DMS114 treated with DMSO at 0.1 percent for 48 hours (cell line): ENCODE measurements around the gene ACIN1.

Experiments
- DNase-seq: peaks from one replicate; lab custom pipeline; 2025; ENCODE audit not compliant: unreplicated experiment; lab: John Stamatoyannopoulos, UW

Gene ACIN1

DNA sequence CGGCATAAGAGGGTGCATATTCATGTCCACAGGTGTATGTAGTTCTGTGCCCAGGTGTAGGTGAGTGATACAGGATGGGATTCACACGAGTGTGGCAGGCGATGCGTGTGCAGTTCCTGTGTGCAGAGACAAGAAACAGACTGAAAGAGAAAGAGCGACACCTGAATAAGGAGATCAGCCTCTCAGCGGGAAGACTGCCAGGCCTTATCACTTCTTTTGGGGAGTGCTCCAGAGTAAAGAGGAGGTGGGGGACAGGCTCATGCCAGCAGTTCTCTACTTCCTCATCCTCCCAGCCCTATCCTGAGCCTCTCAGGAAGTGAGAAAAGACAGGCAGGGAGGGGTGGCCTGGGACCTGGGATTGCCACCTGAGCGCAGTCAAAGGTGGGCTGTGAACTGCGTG lies 50.1 kb downstream of the ACIN1 start:
- no peak for DNase-seq

DNA sequence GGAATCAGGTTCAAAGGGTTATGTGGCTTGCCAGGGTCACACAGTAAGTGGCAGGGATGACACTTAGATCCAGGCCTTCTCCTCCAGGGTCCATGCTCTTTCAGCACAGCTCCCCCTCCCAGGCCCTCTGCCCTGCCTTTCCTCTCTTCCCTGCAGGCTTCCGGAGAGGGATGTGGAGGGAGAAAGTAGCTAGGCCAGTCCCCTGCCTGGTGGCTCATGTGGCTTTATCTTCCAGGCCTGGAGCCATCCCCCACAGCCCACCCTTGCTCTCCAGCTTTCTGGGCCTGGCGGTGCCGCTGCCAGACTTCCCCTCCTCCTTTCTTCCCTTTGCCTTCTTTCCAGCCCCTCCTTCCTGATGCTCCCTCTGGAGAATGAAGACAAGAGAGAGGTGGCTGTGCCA lies 51.2 kb downstream of the ACIN1 start:
- no peak for DNase-seq

GRCh38 chr14:23043145-23043544 lies 51.8 kb downstream of the ACIN1 start:
- DNase-seq: no peak

GRCh38 chr14:23042162-23042965 lies 52.6 kb downstream of the ACIN1 start, which contains the start of gene PSMB11:
TSS of gene PSMB11 (plus strand) at chr14:23042212. CDS start at chr14:23042226, 14 bp downstream.
- no peak for DNase-seq

GRCh38 chr14:23041729-23042128 lies 53.2 kb downstream of the ACIN1 start:
- DNase-seq: no peak

DNA sequence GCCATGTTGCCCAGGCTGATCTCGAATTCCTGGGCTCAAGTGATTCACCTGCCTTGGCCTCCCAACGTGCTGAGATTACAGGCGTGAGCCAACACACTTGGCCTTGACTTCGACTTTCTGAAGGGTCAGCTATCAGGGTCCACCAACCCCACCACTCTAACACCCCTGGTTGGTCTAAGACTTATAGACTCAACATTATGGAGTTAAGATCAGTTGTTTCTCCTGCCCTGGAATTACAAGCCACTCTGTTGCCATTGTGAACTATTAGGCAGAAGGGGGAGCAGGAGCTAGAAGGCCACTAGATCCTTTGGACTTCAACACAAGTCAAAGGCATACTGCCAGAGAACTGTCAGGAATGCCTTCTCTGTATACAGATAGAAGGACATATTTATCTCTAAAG lies 54.8 kb downstream of the ACIN1 start:
- DNase-seq: no peak

DNA sequence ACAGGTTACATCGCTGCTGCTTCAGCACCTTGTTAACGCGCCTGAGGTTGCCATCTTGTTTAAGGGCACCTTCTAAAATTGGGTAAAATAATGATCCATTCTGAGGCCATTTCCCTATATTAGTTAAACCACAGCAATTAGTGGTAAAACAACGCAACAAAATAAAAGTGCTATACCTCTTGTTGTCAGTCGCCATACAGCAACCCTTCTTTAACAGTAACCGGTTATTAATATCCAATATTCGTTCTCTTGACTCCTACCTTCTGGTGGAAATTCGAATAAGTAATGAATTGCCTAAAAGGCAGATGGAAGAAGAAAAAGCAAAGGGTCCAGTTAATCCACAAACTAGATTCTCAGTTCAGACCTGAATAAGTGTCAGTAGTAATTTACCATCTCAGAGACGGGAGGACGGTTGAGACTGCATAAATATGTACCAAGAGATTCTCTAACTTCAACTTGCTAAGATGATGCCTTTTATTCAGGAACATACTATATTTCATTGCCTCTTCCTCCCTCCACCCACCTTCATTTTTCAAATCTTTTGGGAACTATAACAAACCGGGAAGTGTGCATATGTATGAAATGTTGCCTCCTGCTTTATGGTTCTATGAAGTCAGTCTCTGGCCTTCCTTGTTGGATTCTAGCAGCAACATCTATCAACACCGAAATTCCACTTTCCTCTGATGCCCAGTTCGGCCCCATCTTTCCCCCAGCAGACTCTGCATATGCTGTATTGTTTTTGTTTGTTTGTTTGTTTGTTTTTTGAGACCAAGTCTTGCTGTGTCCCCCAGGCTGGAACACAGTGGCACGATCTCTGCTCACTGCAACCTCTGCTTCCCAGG lies 59.4 kb downstream of the ACIN1 start:
- no peak for DNase-seq

DNA sequence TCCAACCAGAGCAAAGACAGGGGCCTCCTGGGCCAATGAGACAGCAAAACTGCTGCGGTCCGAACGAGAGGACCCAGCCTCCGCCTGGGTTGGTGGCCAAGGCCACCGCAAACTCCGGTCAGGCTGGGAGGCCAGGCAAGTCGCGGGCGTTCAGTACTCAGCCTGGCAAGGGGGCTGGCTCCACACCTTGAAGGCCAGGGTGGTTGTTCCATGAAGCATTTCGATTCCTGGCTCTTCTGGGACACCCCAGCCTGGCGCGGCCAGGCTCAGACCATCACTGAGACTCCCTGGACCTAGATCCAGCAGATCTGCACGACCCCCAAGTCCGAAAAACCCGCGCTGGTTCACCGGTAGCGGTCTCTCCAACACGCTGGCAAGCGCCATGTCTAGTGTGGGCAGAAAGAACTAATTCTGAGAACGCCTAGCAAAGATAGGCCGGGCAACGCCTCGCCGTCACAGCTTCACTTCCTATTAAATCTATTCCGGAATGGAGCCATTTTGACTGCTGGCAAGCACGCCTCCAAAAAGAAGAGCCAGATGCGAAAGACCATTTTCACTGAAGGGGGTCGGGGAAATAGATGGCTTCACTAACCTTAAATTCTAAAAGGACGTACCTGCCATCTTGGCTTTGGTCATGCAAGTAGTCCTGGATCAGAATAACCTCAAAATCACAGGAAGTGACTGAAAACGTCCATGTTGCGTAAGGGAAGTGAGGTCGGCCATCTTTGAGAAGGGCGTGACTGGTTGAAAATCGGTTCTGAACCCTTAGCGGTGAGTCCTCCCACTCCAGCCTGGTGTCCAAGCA lies 60.2 kb downstream of the ACIN1 start, which contains the start of gene PSMB5:
Gene PSMB5, minus strand, starts transcription at position 403 of the 805 bp plus-strand sequence. Its CDS starts 19 bp downstream, at position 384.
- DNase-seq: no peak

GRCh38 chr14:23033801-23034497 lies 61.0 kb downstream of the ACIN1 start:
- DNase-seq: no peak

DNA sequence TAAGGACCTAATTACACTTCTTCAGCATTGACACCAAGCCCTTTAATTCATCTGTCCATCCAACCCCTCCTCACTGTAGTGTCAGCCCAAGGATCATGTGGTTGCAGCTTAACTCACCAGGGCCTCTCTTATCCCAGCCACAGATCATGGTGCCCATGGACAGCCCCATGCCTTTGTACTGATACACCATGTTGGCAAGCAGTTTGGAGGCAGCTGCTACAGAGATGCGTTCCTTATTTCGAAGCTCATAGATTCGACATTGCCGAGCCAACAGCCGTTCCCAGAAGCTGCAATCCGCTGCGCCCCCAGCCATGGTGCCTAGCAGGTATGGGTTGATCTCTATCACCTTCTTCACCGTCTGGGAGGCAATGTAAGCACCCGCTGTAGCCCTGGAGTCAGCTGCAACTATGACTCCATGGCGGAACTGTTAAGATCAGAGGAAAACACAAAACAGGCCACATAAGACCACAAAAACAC lies 61.6 kb downstream of the ACIN1 start:
- no peak for DNase-seq

- DNase-seq: no peak
Measured at GRCh38 chr14:23030936-23031335, 64.0 kb downstream of the ACIN1 start.

- no peak for DNase-seq
Measured at GRCh38 chr14:23028799-23029198, 66.1 kb downstream of the ACIN1 start.

GRCh38 chr14:23025151-23025814 lies 69.7 kb downstream of the ACIN1 start:
- no peak for DNase-seq

GRCh38 chr14:23024612-23025075 lies 70.3 kb downstream of the ACIN1 start:
- no peak for DNase-seq

DNA sequence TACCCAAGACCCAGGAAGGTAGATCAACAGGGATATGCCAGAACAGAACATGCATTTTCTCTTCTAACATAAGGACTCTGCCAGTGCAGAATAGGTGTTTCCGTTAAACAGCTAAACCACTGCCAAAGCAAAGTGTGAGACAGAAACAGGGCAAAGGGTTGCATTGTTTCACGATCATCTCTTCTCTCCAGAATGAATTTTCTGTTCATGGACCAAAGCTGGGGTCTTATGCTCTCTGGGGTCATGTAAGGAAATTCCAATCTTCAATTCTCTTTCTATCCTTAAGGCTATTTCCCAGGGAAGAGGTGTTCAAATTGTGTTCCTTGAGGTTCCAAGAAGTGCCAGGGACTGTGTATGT lies 71.2 kb downstream of the ACIN1 start:
- no peak for DNase-seq

DNA sequence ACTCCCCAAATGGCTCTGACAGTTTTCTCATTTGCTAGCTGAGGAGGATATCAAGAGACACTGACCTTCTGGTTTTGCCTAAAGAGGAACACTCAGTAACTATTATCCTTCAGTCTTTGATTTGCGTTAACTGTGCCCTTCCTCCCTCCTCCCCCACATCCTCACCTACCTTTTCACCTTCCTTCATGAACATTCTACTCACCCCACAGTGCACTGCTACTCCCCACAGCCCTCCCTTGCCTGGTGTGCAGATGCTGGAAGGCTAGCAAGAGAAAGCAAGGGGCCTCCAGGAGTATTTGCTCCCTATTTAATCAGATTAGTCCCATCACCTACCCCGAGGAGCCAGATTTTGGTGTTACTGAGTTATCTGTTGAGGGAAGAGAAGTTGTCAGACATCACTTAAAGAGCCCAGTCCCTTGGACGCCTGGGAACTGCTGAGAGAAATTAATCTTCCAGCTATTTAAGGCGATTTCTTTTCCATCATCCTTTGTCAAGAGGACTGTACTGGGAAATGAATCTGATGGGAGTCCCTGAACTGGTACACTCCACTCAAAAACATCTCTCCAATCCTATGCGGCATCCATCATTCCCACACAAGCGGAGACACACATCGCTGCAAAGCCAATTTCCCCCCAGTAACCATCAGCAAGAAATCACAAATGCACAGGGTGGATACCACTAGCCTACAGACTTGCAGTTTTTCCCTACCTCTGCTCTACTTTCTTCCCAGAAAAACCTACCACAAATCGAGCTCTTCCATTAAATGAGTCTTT lies 71.7 kb downstream of the ACIN1 start:
- no peak for DNase-seq

DNA sequence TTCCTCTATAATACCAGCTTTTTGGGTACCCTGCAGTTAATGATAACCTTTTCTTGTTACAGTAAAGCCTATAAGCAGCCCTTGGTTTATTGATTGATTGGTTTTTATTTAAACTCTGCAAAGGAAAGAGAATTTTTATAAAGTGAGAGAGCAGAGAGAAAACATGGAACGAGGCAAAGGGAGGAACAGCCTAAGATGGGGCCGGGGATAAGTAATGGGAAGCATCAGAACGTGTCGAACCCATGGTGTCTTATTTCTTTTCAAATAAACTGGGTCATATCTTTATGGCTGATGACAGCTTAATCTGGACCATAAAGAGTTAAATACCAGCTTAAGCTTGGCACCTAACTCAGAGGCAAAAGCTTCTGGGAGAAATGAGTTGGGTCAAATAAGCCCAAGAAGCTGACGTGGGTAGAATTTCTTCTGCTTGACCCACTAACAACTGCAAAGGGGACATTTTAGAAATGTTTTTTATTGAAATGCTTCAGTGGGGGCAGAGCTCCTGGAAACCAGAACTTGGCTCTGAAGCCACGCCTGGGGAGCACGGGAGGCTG lies 73.0 kb downstream of the ACIN1 start:
- DNase-seq: no peak

GRCh38 chr14:23021434-23021833 lies 73.5 kb downstream of the ACIN1 start:
- DNase-seq: no peak
